ENCODE measurements around the gene PLEKHN1. TPM values are rescaled to one million over a fixed set of nuclear protein-coding genes. Genes with fewer than 3 reads are reported as not detected.

The PLEKHN1 gene, protein sequence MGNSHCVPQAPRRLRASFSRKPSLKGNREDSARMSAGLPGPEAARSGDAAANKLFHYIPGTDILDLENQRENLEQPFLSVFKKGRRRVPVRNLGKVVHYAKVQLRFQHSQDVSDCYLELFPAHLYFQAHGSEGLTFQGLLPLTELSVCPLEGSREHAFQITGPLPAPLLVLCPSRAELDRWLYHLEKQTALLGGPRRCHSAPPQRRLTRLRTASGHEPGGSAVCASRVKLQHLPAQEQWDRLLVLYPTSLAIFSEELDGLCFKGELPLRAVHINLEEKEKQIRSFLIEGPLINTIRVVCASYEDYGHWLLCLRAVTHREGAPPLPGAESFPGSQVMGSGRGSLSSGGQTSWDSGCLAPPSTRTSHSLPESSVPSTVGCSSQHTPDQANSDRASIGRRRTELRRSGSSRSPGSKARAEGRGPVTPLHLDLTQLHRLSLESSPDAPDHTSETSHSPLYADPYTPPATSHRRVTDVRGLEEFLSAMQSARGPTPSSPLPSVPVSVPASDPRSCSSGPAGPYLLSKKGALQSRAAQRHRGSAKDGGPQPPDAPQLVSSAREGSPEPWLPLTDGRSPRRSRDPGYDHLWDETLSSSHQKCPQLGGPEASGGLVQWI
- polyA plus RNA-seq (2011; rRNA removed) (0.48 and 0.88 TPM in 2 replicates), polyA minus RNA-seq (2011; rRNA and poly(A)+ RNA removed) (0.26 and 0.28 TPM in 2 replicates)

DNA sequence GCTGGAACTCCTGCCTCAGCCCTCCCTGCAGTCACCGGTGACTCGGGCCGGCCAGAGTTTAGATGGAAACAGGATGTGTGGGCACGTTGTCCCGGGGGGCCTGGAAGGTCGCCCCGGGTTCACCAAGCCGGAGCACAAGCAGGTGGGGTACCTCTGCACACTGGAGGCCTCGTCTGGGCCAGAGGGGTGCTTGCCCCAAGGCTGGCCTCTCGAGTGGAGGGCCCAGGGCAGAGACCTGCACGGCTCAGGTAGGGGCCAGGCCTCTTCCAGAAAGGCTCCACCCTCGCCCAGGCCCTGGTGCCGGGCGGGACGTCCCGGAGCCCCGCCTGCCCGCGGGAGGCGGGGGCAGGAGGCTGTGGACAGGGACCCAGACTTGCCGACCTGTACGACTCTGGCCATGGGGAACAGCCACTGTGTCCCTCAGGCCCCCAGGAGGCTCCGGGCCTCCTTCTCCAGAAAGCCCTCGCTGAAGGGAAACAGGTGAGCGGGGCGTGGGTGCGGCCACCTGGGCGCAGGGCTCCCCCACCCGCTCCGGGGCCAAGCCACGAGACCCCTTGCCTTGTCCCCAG is at the start of gene PLEKHN1:
Gene PLEKHN1 (plus strand): TSS at position 348 of the 569 bp plus-strand sequence. CDS start 50 bp downstream, at position 398.
- no peaks in the 10 kb centered on the region for H3K27me3 ChIP-seq (ENCODE audit: control insufficient read depth, insufficient read depth, low read length)
- DNase-seq (ENCODE audit: low read depth), result no peak
- H3K36me3 ChIP-seq (ENCODE audit: control insufficient read depth, insufficient read depth, low read length), result peaks cover 11% of the 10 kb centered on the region; the same call in 1 of the 2 replicates
- ChIA-PET POLR2A (no interaction called here), CTCF (interaction anchor here (1.0 to 2.6 kb wide), 4 partner anchors 10 to 97 kb away, joined by 3 to 11 read pairs (median 6); no protein-coding TSS in a partner anchor)
- TF ChIP-seq, protein P1, sequence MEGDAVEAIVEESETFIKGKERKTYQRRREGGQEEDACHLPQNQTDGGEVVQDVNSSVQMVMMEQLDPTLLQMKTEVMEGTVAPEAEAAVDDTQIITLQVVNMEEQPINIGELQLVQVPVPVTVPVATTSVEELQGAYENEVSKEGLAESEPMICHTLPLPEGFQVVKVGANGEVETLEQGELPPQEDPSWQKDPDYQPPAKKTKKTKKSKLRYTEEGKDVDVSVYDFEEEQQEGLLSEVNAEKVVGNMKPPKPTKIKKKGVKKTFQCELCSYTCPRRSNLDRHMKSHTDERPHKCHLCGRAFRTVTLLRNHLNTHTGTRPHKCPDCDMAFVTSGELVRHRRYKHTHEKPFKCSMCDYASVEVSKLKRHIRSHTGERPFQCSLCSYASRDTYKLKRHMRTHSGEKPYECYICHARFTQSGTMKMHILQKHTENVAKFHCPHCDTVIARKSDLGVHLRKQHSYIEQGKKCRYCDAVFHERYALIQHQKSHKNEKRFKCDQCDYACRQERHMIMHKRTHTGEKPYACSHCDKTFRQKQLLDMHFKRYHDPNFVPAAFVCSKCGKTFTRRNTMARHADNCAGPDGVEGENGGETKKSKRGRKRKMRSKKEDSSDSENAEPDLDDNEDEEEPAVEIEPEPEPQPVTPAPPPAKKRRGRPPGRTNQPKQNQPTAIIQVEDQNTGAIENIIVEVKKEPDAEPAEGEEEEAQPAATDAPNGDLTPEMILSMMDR (IDR thresholded peaks at IDR 0.05; ENCODE audit: insufficient read depth, low read depth, low read length), result no peak
- peak within 1 kb of the TSS; percentile 79 for H3K4me3 ChIP-seq (ENCODE audit: low read depth, low read length)

DNA sequence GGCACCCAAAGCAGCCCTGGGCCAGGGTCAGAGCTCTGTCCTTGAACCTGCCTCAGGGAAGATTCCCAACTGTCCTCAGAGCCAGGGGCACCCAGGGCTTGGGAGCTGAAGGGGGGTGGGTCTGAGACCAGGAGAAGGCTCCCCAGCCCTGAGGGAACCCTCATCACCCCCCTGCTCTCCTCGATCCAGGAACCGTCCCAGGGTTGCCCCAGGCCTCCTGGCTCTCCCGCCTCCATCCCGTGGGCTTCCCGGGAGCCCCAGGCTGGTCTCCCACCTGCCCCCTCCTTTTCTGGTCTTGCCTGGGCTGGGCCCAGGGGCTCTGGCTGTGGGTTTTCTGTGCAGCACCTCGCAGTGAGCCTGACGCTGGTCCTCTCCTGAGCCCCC is 49.2 kb upstream of the PLEKHN1 start:
- Histone ChIP-seq H3K27me3 (ENCODE audit: control insufficient read depth, insufficient read depth, low read length) (no peaks in the 10 kb centered on the region; the same call in 1 of the 2 replicates), H3K4me3 (ENCODE audit: low read depth, low read length) (no peak overlapping the region), H3K36me3 (ENCODE audit: control insufficient read depth, insufficient read depth, low read length) (no peaks in the 10 kb centered on the region)
- TF ChIP-seq, protein P1 (IDR thresholded peaks at IDR 0.05; ENCODE audit: insufficient read depth, low read depth, low read length), result no peak
- CTCF ChIA-PET, result interaction anchor here (0.8 to 1.1 kb wide), 3 partner anchors 11 to 85 kb away, joined by 3 read pairs; no protein-coding TSS in a partner anchor
- no peak for DNase-seq (ENCODE audit: low read depth)
- POLR2A ChIA-PET, result no interaction called here

DNA sequence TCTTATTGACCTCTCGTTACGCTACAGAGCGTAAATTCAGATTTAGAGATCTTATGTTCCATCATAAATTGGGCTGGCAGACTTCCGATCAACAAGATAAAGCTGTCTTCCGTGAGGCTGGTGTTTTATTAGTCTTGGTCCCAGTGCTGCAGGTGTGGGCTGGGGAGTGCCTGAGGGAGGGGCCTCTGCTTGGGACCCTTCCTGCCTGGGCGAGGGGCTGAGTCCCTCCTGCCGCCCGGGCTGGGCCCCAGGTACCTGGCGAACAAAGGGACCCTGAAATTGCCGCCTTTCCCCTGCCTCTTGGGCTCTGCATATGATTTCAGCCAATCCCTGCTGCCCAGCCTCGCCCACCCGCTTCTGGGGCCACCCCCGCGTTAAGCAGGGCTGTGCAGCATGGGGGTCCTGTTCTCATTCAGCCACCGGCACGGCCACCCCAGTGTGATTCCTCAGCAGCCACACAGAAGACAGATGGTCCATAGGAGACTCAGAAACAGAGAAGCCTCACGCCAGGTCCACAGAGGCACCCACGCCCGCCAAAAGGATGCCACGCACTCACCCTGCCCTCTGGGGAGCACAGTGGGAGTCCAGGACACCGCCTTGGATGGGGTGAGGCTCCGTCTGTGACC is 48.7 kb upstream of the PLEKHN1 start:
- H3K4me3 ChIP-seq (ENCODE audit: low read depth, low read length), result no peak overlapping the region
- H3K36me3 ChIP-seq (ENCODE audit: control insufficient read depth, insufficient read depth, low read length), result no peaks in the 10 kb centered on the region
- TF ChIP-seq, protein P1 (IDR thresholded peaks at IDR 0.05; ENCODE audit: insufficient read depth, low read depth, low read length), result no peak
- ChIA-PET POLR2A (no interaction called here), CTCF (no interaction called here)
- DNase-seq (ENCODE audit: low read depth), result no peak
- H3K27me3 ChIP-seq (ENCODE audit: control insufficient read depth, insufficient read depth, low read length), result no peaks in the 10 kb centered on the region; the same call in 1 of the 2 replicates

DNA sequence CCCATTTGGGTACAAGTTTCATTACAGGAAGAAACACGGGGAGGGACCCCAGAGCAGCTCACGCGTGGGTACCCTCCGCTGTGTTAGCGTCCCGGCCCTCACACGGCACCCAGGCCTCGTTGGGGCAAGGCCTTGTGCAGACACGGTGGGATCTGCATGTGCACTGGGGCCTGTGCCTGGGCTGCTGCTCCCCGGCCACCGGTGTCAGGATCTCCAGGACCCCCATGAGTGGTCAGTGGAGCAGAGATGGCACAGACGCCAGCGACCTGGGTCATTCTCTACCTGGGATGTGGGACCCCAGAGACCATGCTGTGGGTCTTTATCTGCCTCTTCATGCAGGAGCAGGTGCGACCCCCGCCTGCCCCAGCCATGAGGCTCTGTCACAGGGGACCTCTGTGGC is 47.9 kb upstream of the PLEKHN1 start:
- H3K36me3 ChIP-seq (ENCODE audit: control insufficient read depth, insufficient read depth, low read length), result no peaks in the 10 kb centered on the region; the same call in 1 of the 2 replicates
- no peaks in the 10 kb centered on the region; the same call in 1 of the 2 replicates for H3K27me3 ChIP-seq (ENCODE audit: control insufficient read depth, insufficient read depth, low read length)
- no peak for DNase-seq (ENCODE audit: low read depth)
- CTCF ChIA-PET, result no interaction called here
- POLR2A ChIA-PET, result no interaction called here
- H3K4me3 ChIP-seq (ENCODE audit: low read depth, low read length), result no peak overlapping the region
- TF ChIP-seq, protein P1 (IDR thresholded peaks at IDR 0.05; ENCODE audit: insufficient read depth, low read depth, low read length), result no peak
